Mesenteric fat pad (tissue), 1 donor: ENCODE results near the gene KLF9. TPM values are rescaled to one million over a fixed set of nuclear protein-coding genes. Genes with fewer than 3 reads are reported as not detected.

ENCODE experiments used
- DNase-seq: peaks from one replicate; pipeline ENCODE4 v3.0.0-alpha.2; 2020; ENCODE audit warnings: low spot score
- long read RNA-seq: library from polyadenylated mRNA; unstranded; transcript quantifications from one replicate; pipeline ENCODE4 v2.0.0, GENCODE V29; 2020
- total RNA-seq: library from RNA; stranded (reverse); fragmentation: NEBNext Ultra II Directional; extraction: Animal tissue kit (Norgen Biotek cat#: 25700); gene quantifications from one replicate; pipeline ENCODE4 v1.2.1, GENCODE V29; 2021
- donor health status: DM: yes; HTN: yes; CAD: no.

KLF9 gene
- 105 TPM for total RNA-seq
- long read RNA-seq, partial matches to known transcripts = 0 of 10 reads
- long read RNA-seq, other reads (novel, unspliced or antisense) = 10 of 10 reads

DNA sequence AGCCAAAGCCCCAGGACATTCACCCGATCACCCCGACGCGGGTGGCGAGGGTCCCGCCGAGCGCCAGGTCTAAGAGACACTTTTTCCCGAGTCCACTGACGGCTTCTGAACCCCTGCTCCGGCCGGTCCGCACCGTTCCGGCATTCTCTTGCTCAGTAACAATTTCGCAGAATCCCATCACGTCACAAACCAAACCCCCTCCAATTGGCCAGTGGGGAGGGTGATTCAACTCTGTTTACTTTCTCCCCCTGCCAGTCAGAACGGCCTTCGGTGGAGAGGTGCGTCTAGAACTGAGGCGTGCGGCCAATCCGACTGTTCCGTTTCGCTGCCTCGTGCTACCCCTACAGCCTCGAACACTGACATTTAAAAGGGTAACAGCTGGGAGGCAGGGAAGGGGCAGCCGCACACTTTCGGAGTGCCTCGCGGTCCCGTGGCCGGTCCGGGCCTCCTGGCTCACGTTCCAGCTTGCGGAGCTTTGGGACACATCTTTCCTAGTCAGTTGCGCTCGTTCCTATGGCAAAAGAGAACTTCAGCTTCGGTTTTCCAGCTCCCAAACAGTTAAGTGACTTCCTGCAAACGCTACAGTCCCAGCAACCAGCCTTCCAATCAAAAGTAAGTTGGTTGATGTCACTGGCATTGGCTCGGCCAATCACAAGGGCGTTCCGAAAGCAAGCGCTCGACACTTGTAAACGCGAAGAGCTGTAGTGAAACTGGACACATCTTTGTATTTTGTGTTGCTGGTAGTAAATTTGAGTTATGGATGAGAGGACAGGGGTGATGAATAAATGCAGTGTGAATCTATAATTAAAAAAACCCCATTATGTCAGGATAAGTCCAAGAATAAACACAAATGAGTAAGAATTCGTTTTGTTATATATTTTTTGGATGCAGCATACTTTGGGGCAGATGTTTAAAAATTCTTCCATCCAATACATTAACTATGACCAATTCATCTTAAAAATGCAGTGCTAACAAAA is at the start of gene KLF9:
KLF9 (minus strand) TSS at position 859 of the 977 bp plus-strand sequence. CDS start 1,294 bp downstream, outside the sequence.
- DNase-seq = peak; percentile 96

DNA sequence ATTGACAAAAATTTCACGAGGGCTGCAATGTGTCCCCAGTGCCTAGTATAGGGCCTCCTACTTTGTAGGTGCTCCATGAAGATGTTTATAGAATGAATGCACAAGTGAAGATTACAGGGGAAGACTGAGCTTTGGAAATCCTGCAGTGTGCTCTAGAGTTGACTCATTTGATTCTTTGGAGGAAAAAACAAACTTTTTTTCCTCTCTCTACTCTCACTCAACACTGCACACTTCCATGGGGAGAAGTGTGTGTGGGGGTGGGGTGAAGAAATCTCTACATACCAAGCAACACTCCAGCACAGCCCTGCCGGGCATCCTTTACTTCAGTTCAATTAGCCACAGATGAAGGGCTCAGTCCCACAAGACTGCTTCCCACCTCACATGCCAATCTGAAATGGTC is 49.4 kb upstream of the KLF9 start:
- DNase-seq = no peak

DNA sequence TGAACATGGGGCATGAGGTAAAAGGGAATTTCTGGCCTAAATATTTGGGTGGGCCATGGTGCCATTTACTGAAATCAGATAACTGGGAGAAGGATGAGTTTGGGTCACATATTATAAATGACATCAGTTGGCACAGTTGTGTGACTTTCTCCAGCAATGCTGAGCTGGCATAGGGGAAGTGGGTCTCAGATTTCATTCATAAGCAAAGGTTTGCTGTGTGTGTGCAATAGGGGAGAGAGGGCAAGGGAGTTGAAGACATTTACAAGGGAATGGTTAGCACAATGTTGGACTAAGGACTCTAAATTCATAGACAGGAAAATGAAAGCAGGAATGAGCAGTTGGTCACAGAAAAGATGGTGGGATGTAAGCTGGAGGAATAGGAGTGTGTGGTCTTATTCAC is 47.8 kb upstream of the KLF9 start:
- DNase-seq = no peak

DNA sequence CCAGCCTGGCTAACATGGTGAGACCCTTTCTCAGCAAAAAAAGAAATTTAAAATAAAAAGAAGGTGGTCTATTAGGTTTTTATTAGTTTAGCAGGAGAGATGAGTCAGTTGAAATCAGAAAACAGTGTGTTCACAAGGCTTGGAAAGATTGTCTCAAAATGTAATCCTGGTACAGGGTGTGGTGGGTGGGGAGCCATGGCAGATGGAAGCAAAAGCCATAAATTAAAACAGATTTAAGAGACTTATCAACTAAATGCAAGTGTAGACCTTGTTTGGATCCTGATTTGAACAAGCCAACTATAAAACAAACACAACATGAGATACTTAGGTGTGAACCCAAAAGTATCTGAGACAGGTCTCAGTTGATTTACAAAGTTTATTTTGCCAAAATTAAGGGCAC is 42.8 kb upstream of the KLF9 start:
- no peak for DNase-seq

DNA sequence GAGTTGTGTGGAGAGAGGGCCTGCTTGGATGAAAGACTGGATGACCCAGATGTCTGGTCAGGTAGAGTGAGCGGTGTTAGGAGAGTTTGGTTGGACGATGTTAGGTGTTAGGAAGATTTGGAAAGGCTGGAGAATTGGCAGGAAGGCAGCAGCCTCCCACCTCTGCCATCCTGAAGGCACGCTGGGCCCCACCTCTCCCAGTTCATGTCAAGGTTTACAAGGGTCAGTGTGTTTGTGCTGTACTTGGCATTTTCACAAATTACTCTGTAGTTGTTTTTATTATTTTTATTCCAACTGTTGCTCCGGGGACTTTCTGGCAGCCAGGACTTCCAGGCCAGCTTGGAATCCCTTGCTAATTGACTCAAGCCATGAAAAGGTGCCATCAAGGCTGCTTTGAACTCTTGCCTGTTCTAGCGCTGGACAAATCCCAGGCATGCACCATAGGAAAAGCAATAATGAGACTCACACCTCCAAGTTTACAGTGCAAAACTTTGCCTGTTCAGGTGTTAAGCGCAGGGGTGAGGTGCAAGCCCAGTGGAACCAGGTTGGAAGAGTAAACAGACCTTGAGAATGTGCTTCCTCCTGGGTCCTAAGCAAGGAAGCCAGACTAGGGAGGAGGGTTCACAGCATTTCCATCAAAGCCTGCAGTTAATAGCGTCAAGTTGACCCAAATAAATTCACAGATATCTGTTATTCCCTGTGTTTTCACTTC is 41.7 kb upstream of the KLF9 start:
- no peak for DNase-seq

DNA sequence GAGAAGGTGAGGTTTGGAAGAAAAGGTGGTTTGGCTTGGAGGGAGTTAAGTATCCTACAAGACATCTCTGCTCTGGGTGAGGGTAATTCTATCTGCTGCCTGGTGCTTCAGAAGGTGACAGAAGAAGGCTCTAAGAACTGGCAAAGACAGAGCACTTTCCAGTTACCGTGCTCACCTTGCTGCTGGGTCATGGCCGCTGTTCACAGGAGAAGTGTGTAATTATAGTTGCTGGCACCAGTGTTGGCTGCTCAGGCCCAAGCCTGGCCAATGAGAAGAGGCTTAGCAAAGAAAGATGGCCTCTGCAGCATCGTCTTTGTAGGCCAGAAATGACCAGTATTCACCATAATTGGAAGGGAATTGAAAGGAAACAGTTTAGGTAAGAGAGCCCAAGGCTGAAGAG is 37.9 kb upstream of the KLF9 start:
- no peak for DNase-seq

DNA sequence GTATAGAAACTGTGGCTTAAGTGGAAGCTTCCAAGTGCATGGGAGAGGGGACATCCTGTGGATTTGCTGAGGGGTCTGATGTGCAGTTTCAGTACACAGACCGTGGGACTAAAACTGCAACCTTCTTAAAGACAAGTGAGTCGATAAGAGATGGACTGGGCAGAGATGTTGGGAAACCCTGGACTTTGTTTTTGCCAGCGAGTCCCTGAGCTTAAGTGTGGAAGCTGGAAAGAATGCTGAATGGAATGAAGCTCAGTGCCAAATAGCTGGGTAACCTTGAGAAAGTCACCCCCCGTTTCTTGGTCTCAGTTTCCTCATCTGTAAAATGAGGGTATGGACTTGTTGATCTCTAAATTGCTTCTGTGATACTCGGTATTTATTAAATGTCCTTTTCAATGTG is 37.3 kb upstream of the KLF9 start:
- no peak for DNase-seq

DNA sequence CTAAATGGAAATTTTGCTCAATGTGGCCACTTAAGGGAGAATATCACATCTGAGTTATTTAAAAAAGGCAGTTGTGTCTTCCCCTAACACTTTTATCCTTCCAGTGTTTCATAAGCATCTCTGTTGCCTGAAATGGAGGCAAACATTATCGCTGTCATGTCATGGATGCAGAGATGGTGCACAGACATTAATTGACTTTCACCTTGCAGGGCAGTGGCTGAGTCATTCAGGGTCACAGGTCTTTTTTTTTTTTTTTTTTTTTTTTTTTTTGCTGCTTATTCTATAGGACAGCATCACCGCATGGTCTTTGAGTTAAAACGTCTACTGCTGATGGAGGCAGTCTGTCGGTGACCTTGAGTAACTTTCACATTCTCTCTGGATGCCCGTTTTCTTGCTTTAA is 36.3 kb upstream of the KLF9 start:
- DNase-seq = no peak

DNA sequence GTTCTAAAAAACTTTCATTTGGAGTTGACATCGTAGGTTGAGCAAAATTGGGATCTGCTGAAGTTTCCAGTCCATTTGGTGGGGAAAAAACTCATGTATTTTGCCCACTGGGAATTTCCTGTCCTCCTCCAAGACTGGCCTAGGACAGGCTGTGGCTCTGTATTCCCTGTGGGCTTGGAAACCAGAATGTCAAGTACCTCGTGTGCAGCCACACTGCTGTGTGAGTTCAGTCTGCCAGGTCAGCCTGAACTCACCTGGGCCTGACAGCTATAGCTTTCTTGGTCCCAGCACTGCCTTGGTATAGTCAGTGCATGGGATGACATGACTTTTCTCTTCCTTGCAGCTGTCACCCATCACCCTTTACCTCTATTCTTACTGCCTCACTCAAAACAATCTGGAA is 35.0 kb upstream of the KLF9 start:
- no peak for DNase-seq

DNA sequence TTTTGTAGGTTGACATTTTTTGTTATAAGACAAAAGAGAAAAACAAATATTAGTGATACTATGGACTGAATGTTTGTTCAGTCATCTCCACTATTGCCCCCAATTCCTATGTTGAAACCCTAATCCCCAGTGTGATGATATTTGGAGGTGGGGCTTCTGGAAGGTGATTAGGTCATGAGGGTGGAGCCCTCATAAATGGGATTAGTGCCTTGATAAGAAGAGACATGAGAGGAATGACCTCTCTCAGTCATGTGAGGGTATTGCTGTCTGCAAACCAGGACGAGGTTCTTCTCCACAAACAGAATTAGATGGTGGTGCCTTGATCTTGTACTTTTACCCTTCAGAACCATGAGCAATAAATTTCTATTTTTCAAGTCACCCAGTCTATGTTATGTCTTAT is 34.5 kb upstream of the KLF9 start:
- no peak for DNase-seq

DNA sequence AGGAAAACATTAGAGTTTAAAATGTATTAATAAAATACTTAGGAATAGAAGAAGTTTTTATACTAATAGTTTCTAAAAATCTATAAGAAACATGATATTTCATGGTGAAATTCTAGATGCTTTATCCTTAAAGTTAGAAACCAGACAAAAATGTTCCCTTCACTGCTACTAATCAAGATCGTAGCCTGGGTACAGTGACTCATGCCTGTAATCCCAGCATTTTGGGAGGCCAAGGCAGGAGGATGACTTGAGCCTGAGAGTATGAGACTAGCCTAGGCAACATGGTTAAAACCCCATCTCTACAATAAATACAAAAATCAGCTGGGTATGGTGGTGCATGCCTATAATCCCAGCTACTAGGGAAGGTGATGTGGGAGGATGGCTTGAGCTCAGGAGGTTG is 30.4 kb upstream of the KLF9 start:
- DNase-seq = no peak

DNA sequence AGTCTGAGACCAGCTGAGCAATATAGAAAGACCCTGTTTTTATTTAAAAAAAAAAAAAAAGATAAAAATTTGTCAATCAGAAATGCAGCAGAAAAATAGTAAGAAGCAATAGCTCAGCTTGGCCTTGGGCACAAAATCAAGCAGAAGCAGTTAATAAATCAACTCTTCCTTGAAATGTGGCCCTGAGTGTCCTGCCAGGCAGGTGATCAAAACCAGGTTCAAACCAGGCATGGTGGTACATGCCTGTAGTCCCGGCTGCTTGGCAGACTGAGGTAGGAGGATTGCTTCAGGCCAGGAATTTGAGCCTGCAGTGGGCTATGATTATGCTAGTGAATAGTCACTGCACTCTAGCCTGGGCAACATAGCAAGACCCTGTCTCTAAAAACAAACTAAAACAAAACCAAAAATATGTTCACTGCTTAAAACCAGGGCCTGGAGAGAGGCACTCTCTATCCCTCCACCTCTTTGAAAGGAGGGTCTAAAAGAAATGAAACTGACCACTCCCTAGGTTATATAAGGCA is 27.9 kb upstream of the KLF9 start:
- DNase-seq = no peak

DNA sequence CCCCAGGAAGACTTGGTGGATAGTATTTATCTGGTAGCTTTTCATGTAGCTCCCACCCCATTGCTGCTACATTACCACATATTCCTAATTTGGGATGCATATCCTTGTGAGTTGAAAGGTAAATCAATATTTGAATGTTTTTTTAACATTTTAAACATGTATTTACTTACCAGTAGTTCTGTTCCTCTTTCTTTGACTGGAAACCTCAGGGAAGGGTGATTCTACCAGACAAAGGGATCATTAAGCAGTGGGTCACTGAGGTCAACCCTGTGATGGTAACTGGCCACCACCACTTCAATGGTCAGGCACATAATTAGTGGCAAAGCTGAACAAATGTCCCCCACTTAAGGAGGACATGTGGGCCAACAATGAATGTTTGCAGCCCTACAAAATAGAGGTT is 27.2 kb upstream of the KLF9 start:
- no peak for DNase-seq

DNA sequence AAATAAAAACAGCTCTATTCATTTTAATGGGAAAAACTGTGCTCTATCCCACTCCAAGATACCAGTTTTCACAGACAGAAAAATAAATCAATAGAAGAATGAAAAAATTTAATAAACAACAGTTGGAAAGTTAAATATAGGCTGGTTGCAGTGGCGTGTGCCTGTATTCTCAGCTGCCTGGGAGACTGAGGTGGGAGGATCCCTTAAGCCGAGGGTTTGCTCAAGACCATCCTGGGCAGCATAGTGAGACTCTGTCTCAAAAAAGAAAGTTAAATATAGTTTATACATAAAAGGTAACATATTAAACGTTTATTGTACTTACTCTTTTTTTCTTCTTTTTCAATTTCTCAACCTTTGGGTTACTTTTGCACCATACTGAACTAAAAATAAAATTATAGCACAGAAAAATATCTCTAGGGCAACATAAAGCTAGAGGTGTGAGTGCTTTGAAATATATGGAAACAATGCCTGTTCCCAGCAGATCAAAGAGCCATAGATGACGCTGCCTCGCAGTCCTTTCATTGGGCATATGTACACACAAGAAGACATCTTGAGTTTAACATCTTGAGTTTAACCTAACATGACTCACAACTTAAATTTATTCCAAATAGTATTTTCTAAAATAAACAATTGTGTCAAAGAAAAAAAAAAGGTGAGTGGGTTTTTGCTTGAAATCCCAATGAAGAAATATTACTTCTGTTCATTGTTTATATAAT is 25.7 kb upstream of the KLF9 start:
- DNase-seq = no peak

DNA sequence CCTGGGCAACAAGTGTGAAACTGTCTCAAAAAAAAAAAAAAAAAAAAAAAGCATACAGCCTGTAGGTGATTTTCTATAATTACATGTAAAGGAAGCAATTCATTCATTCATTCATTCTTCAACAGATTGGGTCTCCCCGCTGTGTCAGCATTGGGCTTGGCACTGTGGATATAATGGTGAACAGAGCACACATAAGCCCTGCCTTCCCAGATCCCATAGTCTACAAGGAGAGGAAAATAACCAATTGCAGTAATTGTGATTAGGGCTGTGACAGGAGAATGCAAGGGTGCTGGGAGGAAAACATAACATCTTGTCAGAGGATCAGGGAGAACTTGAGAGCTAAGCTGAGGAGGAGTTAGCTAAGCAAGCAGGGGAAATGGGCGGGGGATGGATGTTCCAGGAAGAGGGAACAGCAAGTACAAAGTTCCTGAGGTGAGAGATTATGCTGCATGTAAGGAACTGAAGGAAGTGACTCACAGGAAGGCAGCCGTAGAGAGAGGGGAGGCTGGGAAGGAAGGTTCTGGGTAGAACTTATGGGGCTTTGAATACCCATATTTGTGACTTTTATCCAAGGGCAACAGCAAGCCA is 24.0 kb upstream of the KLF9 start:
- DNase-seq = no peak

DNA sequence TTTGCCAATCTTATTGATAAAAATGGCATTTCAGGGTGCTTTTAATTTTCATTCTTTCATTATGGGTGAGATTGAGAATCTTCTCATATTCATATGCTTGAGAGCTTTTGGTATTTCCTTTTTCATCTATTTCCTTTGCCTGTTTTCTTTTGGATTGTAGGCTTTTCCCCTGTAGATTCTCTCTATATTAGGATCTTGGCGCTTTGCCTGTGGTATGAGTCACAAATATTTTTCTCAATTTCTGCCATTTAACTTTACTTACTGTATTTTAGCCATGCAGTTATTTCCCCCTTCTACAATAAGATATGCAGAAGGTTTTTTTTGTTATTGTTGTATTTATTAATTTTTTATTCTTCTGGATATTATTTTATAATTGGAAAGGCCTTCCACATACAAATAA is 21.5 kb upstream of the KLF9 start:
- DNase-seq = no peak

DNA sequence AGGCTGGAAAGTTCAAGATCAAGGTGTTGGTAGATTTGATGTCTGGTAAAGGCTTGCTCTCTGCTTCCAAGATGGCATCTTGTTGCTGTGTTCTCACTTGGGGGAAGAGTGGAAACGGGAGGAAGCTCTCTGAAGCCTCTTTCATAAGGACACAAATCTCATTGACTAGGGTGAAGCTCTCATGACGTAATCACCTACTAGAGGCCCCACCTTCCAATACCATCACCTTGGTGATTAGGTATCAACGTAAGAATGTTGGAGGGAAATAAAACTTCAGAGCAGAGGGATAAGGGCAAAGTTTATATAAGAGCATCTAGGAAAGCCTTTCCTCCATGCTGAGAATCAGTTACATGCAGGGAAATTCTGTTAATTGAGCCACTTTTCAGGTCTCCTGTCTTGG is 15.4 kb upstream of the KLF9 start:
- DNase-seq = no peak

DNA sequence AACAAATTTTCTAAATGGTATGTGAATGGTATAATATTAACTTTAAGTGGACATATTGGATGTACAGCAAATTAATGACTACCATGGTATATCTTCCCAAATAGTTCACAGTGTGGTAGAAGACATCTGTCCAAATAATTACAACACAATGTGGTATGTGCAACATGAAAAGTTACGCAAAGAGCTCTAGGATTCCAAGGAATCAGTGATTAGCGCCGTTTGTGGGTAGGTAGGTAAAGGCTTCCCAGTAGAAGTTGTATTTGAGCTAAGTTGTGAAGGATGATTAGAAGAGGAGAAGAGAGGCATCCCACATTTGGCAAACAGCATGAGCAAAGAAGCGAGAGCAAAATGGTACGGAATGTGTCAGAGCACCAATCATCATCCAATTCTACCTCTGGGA is 14.3 kb upstream of the KLF9 start:
- no peak for DNase-seq

DNA sequence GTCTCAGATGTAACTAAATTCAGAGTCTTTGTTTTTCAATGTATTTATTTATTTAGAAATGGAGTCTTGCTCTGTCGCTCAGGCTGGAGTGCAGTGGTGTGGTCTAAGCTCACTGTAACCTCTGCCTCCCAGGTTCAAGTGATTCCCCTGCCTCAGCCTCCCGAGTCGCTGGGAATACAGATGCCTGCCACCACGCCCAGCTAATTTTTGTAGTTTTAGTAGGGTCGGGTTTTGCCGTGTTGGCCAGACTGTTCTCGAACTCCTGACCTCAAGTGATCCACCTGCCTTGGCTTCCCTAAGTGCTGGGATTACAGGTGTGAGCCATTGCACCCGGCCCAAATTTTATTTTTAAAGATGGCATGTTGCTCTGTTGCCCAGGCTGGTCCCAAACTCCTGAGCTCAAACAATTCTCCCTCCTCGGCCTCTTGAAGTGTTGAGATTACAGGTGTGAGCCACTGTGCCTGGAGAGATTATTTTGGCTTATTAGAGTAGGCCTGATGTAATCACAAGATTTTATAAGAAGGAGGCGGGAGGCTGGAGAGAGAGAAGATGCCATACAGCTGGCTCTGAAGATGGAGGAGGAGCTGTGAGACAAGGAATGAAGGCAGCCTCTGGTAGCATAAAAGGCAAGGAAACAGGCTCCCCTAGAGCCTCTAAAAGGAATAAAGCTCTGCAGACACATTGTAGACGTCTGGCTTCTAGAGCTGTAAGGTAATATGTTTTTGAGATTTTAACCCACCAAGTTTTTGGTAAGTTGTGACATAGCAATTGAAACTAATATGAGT is 12.9 kb upstream of the KLF9 start:
- no peak for DNase-seq

DNA sequence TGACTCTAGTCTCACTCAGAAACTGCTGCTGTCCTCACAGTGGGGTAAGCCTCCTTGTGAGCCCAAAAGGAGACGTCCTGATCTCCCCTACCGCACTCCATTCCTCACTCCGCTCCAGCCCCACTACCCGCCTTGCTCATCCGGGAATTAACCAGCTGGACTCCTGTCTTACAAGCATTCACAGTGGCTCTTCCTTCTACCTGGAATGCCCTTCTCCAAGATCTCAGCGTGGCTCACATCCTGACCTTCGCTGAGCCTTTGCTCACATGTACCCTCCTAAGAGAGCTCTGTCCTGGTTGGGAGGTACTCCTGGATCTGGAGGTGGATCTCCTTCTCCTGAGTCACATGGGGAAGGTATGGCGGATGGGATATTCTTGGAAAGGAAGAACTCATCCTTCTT is 10.7 kb upstream of the KLF9 start:
- no peak for DNase-seq
